Endothelial cell of umbilical vein (primary cell): ENCODE data around the gene UQCRC1. TPM values are rescaled to one million over a fixed set of nuclear protein-coding genes. Genes with fewer than 3 reads are reported as not detected.

Source experiments
- BruUV-seq: library from RNA; stranded (reverse); fragments of 400-500 nt; replicated peaks from 2 replicates; lab custom pipeline; 2021; lab: Mats Ljungman, UMichigan
- CTCF ChIA-PET: fragments of 300-600, 350-600 bp; sonication (Branson Sonifier 250); formaldehyde crosslinking; loops from one replicate; lab custom pipeline; 2021; ENCODE audit warnings: antibody characterized with exemption, inconsistent platforms; lab: Charles Lee
- POLR2A ChIA-PET: fragments of 300-600, 350-600 bp; sonication (Branson Sonifier 250); formaldehyde crosslinking; loops from one replicate; lab custom pipeline; 2021; ENCODE audit warnings: antibody characterized with exemption, inconsistent platforms; lab: Charles Lee
- DNase-seq: peaks from one replicate; pipeline ENCODE4 v3.0.0-alpha.2; 2011; ENCODE audit warnings: low read depth, low spot score
- FAIRE-seq: peaks from 2 replicates; lab custom pipeline; 2011; peaks lifted over from hg19 to GRCh38; lab: Jason Lieb, UNC
- H2AFZ ChIP-seq: 2 replicates; pipeline ENCODE4 v1.6.0; 2012; ENCODE audit warnings: low read depth, low read length, control low read depth, inconsistent platforms
- H3K27ac ChIP-seq: 2 replicates; pipeline ENCODE4 v1.5.1; 2011; ENCODE audit warnings: low read depth, mild to moderate bottlenecking, control low read depth, low read length, moderate library complexity; ENCODE audit not compliant: insufficient read depth
- H3K27me3 ChIP-seq, 2 experiments: 2 replicates each; pipeline versions ENCODE4 v1.6.0 to v1.6.1; 2011; ENCODE audit warnings: low read length in 2 of 2, mixed read lengths in 1 of 2; ENCODE audit not compliant: control insufficient read depth in 2 of 2, insufficient read depth in 2 of 2
- H3K36me3 ChIP-seq, 2 experiments: 2 replicates in 1 of 2; 3 replicates in 1 of 2; pipeline ENCODE4 v1.5.1; 2011; ENCODE audit warnings: low read length in 2 of 2, mild to moderate bottlenecking in 1 of 2, moderate library complexity in 1 of 2; ENCODE audit not compliant: control insufficient read depth in 2 of 2, insufficient read depth in 2 of 2; ENCODE audit errors: extremely low read depth in 1 of 2
- H3K4me1 ChIP-seq: 3 replicates; pipeline ENCODE4 v1.5.1; 2011; ENCODE audit warnings: mild to moderate bottlenecking, low read length; ENCODE audit not compliant: control insufficient read depth, insufficient read depth; ENCODE audit errors: extremely low read depth
- H3K4me2 ChIP-seq: 2 replicates; pipeline ENCODE4 v1.6.1; 2011; ENCODE audit warnings: low read length, control low read depth, mixed read lengths; ENCODE audit not compliant: insufficient read depth
- H3K4me3 ChIP-seq, 3 experiments: fragments of 200-600 bp in 1 of 3; sonication (generic), shearing (Covaris generic) in 1 of 3; replicated peaks in 1 of 3; 2 replicates each; pipeline ENCODE4 v1.5.1; 2011 to 2016; ENCODE audit warnings: control low read depth in 3 of 3, low read length in 3 of 3, mild to moderate bottlenecking in 2 of 3, inconsistent platforms in 1 of 3, low read depth in 1 of 3, moderate library complexity in 1 of 3; ENCODE audit not compliant: insufficient read depth in 1 of 3
- H3K79me2 ChIP-seq: 2 replicates; pipeline ENCODE4 v1.6.0; 2012; ENCODE audit warnings: low read length, inconsistent platforms; ENCODE audit not compliant: control insufficient read depth, insufficient read depth
- H3K9ac ChIP-seq: replicated peaks from 2 replicates; pipeline ENCODE3; 2011; ENCODE audit warnings: low read length, control low read depth; ENCODE audit not compliant: insufficient read depth; ENCODE audit errors: extremely low read depth
- H3K9me1 ChIP-seq: replicated peaks from 3 replicates; pipeline ENCODE4 v1.6.0; 2011; ENCODE audit warnings: mild to moderate bottlenecking, low read length; ENCODE audit not compliant: control insufficient read depth, insufficient read depth; ENCODE audit errors: extremely low read depth
- H3K9me3 ChIP-seq: replicated peaks from 2 replicates; pipeline ENCODE4 v1.5.1; 2012; ENCODE audit warnings: low read length, inconsistent platforms; ENCODE audit not compliant: control insufficient read depth, insufficient read depth
- H4K20me1 ChIP-seq: replicated peaks from 2 replicates; pipeline ENCODE3; 2011; ENCODE audit warnings: mild to moderate bottlenecking, low read length; ENCODE audit not compliant: control insufficient read depth, insufficient read depth; ENCODE audit errors: extremely low read depth
- EZH2 ChIP-seq: IDR thresholded peaks from 2 replicates; pipeline ENCODE4 v1.6.1; 2012; ENCODE audit warnings: borderline replicate concordance, low read depth, mild to moderate bottlenecking, moderate library complexity, low read length, inconsistent platforms; ENCODE audit not compliant: severe bottlenecking
- FOS ChIP-seq: IDR thresholded peaks from 2 replicates; pipeline ENCODE4 v1.6.1; 2011; ENCODE audit warnings: mild to moderate bottlenecking, low read length, moderate library complexity, borderline replicate concordance; ENCODE audit not compliant: insufficient read depth
- GATA2 ChIP-seq: IDR thresholded peaks from 2 replicates; pipeline ENCODE4 v1.7.0; 2011; ENCODE audit warnings: low read depth, mild to moderate bottlenecking, moderate library complexity, mixed read lengths, low read length; ENCODE audit not compliant: insufficient read length, insufficient read depth
- JUN ChIP-seq: IDR thresholded peaks from 2 replicates; pipeline ENCODE4 v1.6.1; 2011; ENCODE audit warnings: borderline replicate concordance, low read depth; ENCODE audit not compliant: insufficient read length, insufficient read depth
- MYC ChIP-seq: IDR thresholded peaks from one replicate; pipeline ENCODE4 v1.6.1; 2011; ENCODE audit warnings: mild to moderate bottlenecking, low read depth, low read length
- POLR2A ChIP-seq: IDR thresholded peaks from 2 replicates; pipeline ENCODE4 v1.6.1; 2012; ENCODE audit warnings: low read depth, mild to moderate bottlenecking, control low read depth, low read length
- POLR2AphosphoS5 ChIP-seq: IDR thresholded peaks from 2 replicates; pipeline ENCODE4 v1.6.1; 2012; ENCODE audit warnings: low read depth, mild to moderate bottlenecking, control low read depth, low read length, moderate library complexity; ENCODE audit not compliant: insufficient read depth
- dilution Hi-C: fragments of 300-500 bp; cut with MboI; formaldehyde crosslinking; loops from one replicate; pipeline ENCODE4 v1.15.0; 2019; ENCODE audit warnings: low sequenced_read_pairs; ENCODE audit not compliant: extremely low pct_ligation_motif_present
- intact Hi-C: fragments of 100-400 bp; cut with micrococcal nuclease; formaldehyde crosslinking; loops from one replicate; pipeline ENCODE4 v1.10.0; 2022
- polyA plus RNA-seq, 4 experiments: library from polyadenylated mRNA; depleted of rRNA in 3 of 4; stranded (reverse) in 3 of 4; unstranded in 1 of 4; fragments of >200 nt; gene quantifications; 2 replicates each; pipeline versions ENCODE4 v1.2.1 to v1.2.3, GENCODE V29; 2011 to 2012; ENCODE audit warnings: missing spikeins in 1 of 4
- total RNA-seq: library from RNA; stranded (reverse); gene quantifications from 2 replicates; pipeline ENCODE4 v1.2.3, GENCODE V29; 2021
- TF ChIP-seq, protein P1 (sequence below), 2 donors: IDR thresholded peaks; 1 replicate in 1 of 2; 2 replicates in 1 of 2; pipeline ENCODE4 v1.5.1; 2011; ENCODE audit warnings: low read length in 2 of 2, mild to moderate bottlenecking in 2 of 2, moderate library complexity in 2 of 2, control low read depth in 1 of 2, inconsistent platforms in 1 of 2, low read depth in 1 of 2; ENCODE audit not compliant: insufficient read depth in 1 of 2; ENCODE audit errors: extremely low read depth in 1 of 2
- TF ChIP-seq, protein P2 (sequence below): IDR thresholded peaks from 2 replicates; pipeline ENCODE4 v1.6.1; 2011; ENCODE audit not compliant: insufficient read depth, insufficient read length

Gene UQCRC1
- total and polyA plus RNA-seq, 2 donors (not counting 3 experiments of a cell fraction or from before 2014, with no cell fraction given) = 184 to 427 TPM

DNA sequence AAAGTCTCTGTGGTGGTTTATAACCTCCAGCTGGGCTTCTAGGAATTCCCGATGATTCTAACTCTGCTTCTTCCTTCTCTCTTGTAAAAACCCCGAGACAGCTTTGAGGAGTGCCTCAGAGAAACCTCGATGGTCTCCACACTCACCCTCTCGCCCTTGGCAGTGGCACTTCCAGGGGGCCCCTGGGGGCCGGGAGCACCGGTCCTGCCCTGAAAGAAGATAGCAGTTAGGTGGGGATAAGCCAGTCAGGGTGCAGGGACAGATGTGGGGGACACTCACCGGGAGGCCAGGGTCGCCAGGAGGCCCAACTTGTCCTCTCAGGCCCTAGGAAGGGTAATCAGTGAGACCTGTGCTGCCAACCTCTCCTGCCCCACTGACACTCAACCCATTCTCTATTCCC lies 24.0 kb downstream of the UQCRC1 start:
- TF ChIP-seq POLR2AphosphoS5 (no peak), GATA2 (no peak), JUN (no peak), MYC (no peak), EZH2 (no peak), FOS (no peak), POLR2A (no peak)
- TF ChIP-seq, protein P1, sequence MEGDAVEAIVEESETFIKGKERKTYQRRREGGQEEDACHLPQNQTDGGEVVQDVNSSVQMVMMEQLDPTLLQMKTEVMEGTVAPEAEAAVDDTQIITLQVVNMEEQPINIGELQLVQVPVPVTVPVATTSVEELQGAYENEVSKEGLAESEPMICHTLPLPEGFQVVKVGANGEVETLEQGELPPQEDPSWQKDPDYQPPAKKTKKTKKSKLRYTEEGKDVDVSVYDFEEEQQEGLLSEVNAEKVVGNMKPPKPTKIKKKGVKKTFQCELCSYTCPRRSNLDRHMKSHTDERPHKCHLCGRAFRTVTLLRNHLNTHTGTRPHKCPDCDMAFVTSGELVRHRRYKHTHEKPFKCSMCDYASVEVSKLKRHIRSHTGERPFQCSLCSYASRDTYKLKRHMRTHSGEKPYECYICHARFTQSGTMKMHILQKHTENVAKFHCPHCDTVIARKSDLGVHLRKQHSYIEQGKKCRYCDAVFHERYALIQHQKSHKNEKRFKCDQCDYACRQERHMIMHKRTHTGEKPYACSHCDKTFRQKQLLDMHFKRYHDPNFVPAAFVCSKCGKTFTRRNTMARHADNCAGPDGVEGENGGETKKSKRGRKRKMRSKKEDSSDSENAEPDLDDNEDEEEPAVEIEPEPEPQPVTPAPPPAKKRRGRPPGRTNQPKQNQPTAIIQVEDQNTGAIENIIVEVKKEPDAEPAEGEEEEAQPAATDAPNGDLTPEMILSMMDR (IDR thresholded peaks at IDR 0.05; ENCODE audit: extremely low read depth in 1 of 2, insufficient read depth in 1 of 2, low read depth in 1 of 2, low read length in 2 of 2) = no peak
- TF ChIP-seq, protein P2, sequence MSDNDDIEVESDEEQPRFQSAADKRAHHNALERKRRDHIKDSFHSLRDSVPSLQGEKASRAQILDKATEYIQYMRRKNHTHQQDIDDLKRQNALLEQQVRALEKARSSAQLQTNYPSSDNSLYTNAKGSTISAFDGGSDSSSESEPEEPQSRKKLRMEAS = no peak
- no peaks in the 10 kb centered on the region for H3K9me3 ChIP-seq
- no peaks in the 10 kb centered on the region for H3K79me2 ChIP-seq
- H3K4me2 ChIP-seq = no peak overlapping the region
- DNase-seq (no peak), FAIRE-seq (no peak)
- H3K27ac ChIP-seq = no peak overlapping the region
- peaks cover 0 to 5% of the 10 kb centered on the region in 2 experiments for H3K27me3 ChIP-seq
- dilution Hi-C loops = no loop called here
- CTCF ChIA-PET = interaction anchor here (1.5 kb wide), 1 partner anchor 19 kb away, joined by 3 read pairs; no protein-coding TSS in a partner anchor
- H3K4me3 ChIP-seq = no peak overlapping the region
- no peaks in the 10 kb centered on the region for H3K4me1 ChIP-seq
- BruUV-seq = no TSS peak
- no peak overlapping the region for H2AFZ ChIP-seq
- intact Hi-C loops = no loop called here
- POLR2A ChIA-PET = no interaction called here
- no peaks in the 10 kb centered on the region for H4K20me1 ChIP-seq
- no peaks in the 10 kb centered on the region for H3K9me1 ChIP-seq
- H3K36me3 ChIP-seq = no peaks in the 10 kb centered on the region
- no peak overlapping the region for H3K9ac ChIP-seq
